Ascending aorta (tissue), 2 donors: ENCODE measurements around the gene BNIP1. TPM values are rescaled to one million over a fixed set of nuclear protein-coding genes. Genes with fewer than 3 reads are reported as not detected.
"Not testable (repeated sequence)": the region's sequence is repeated elsewhere in the genome, so short reads cannot be mapped to it uniquely, and the experiment has no call there.

Experiments
- DNase-seq, 2 donors: peaks; one replicate each; pipeline ENCODE4 v3.0.0-alpha.2; 2019; ENCODE audit warnings: low spot score in 2 of 2
- H3K27ac ChIP-seq, 2 donors: fragments of 200-600 bp; sonication (generic); one replicate each; pipeline ENCODE4 v1.5.1; 2016 to 2017; ENCODE audit warnings: mild to moderate bottlenecking in 1 of 2
- H3K27me3 ChIP-seq: fragments of 200-600 bp; sonication (generic); one replicate; pipeline ENCODE4 v1.5.1; 2017
- H3K36me3 ChIP-seq, 2 donors: fragments of 200-600 bp; sonication (generic); one replicate each; pipeline ENCODE4 v1.5.1; 2016
- H3K4me1 ChIP-seq, 2 donors: fragments of 200-600 bp; sonication (generic); one replicate each; pipeline ENCODE4 v1.5.1; 2016 to 2017; ENCODE audit warnings: mild to moderate bottlenecking in 1 of 2
- H3K4me3 ChIP-seq, 2 donors: fragments of 200-600 bp; sonication (generic); one replicate each; pipeline ENCODE4 v1.5.1; 2016 to 2017; ENCODE audit warnings: mild to moderate bottlenecking in 1 of 2
- H3K9me3 ChIP-seq, 2 donors: fragments of 200-600 bp; sonication (generic); one replicate each; pipeline ENCODE4 v1.5.1; 2016
- intact Hi-C: fragments of 100-400 bp; cut with DNase I; formaldehyde crosslinking; loops from one replicate; pipeline ENCODE4 v1.15.1; 2023
- total RNA-seq: library from RNA; depleted of rRNA; stranded (reverse); fragments of >200 nt; gene quantifications from one replicate; pipeline ENCODE4 v1.1.0, GENCODE V29; 2016
- TF ChIP-seq, protein P1 (sequence below), 3 experiments: fragments of 200-600 bp in 2 of 3; fragments of 450-650 bp in 1 of 3; sonication (generic) in 2 of 3; IDR thresholded peaks; one replicate each; pipeline ENCODE4 v1.5.1; 2016 to 2019; ENCODE audit warnings: antibody characterized with exemption in 3 of 3, mild to moderate bottlenecking in 1 of 3, moderate library complexity in 1 of 3

The BNIP1 gene
- total RNA-seq, 1 donor from 2014 or later, result 11.3 TPM

GRCh38 chr5:173108914-173109313, 35.4 kb upstream of the BNIP1 start:
- Histone ChIP-seq H3K4me1 (no peaks in the 10 kb centered on the region), H3K27ac (no peak overlapping the region), H3K27me3 (no peaks in the 10 kb centered on the region), H3K4me3 (no peak overlapping the region), H3K36me3 (peaks cover 41 to 56% of the 10 kb centered on the region in 2 donors), H3K9me3 (no peaks in the 10 kb centered on the region)
- TF ChIP-seq, protein P1, sequence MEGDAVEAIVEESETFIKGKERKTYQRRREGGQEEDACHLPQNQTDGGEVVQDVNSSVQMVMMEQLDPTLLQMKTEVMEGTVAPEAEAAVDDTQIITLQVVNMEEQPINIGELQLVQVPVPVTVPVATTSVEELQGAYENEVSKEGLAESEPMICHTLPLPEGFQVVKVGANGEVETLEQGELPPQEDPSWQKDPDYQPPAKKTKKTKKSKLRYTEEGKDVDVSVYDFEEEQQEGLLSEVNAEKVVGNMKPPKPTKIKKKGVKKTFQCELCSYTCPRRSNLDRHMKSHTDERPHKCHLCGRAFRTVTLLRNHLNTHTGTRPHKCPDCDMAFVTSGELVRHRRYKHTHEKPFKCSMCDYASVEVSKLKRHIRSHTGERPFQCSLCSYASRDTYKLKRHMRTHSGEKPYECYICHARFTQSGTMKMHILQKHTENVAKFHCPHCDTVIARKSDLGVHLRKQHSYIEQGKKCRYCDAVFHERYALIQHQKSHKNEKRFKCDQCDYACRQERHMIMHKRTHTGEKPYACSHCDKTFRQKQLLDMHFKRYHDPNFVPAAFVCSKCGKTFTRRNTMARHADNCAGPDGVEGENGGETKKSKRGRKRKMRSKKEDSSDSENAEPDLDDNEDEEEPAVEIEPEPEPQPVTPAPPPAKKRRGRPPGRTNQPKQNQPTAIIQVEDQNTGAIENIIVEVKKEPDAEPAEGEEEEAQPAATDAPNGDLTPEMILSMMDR (IDR thresholded peaks at IDR 0.05), result no peak
- intact Hi-C loops, result no loop called here
- DNase-seq, result no peak

DNA sequence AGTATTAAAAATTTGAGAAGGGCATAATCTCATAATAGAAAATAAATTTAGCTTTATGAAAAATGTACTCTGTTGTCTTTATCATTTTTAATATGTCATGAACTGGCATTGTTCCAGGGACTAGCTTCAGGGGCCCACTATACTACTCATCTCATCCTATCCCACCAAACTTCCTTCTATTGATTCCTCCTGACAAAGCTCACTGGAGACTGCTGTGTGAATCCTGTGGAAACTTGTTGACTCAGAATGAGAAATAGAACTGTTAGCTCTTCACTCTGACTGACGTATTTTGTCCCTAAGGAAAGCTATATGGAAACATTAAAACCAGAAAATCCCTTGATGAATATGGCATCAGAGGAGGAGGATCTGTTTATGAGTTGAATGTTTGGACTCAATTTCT, 29.8 kb upstream of the BNIP1 start:
- Histone ChIP-seq H3K27me3 (no peaks in the 10 kb centered on the region), H3K4me3 (no peak overlapping the region), H3K9me3 (peaks cover 0 to 7% of the 10 kb centered on the region in 2 donors), H3K4me1 (no peaks in the 10 kb centered on the region), H3K27ac (no peak overlapping the region), H3K36me3 (peaks cover 47 to 79% of the 10 kb centered on the region in 2 donors)
- TF ChIP-seq, protein P1 (IDR thresholded peaks at IDR 0.05), result no peak
- intact Hi-C loops, result no loop called here
- DNase-seq, result no peak

- peaks cover 24 to 64% of the 10 kb centered on the region in 2 donors for H3K36me3 ChIP-seq
Observed at GRCh38 chr5:173119719-173120118, 24.6 kb upstream of the BNIP1 start.

DNA sequence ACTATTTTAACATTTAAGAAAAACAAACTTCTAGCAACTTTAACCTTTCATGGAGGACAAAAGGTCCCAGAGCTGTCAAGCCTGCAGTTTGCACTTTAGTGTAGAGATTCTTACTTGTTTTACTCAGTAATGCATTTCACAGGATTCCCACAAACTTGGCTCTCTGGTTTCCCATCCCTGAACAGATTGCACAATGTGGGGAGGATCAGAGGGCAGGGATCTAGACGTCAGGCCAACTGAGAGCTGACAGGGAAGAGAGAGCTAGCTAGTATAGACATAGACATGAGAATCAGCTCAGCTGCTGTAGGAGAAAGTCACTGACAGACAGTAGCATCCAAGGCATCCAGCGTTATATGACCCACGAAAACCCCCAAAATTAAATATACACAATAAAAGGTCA, 20.9 kb upstream of the BNIP1 start:
- intact Hi-C loops, result no loop called here
- TF ChIP-seq, protein P1 (IDR thresholded peaks at IDR 0.05), result no peak
- no peaks in the 10 kb centered on the region for H3K27me3 ChIP-seq
- no peak overlapping the region for H3K4me3 ChIP-seq
- DNase-seq, result no peak
- no peak overlapping the region for H3K27ac ChIP-seq
- peaks cover 0 to 16% of the 10 kb centered on the region in 2 donors for H3K9me3 ChIP-seq
- peaks cover 28 to 63% of the 10 kb centered on the region in 2 donors for H3K36me3 ChIP-seq
- no peaks in the 10 kb centered on the region for H3K4me1 ChIP-seq

More at GRCh38 chr5:173119719-173120118, 24.6 kb upstream of the BNIP1 start:
- TF ChIP-seq, protein P1 (IDR thresholded peaks at IDR 0.05), result no peak
- peaks cover 0 to 16% of the 10 kb centered on the region in 2 donors for H3K9me3 ChIP-seq
- H3K27me3 ChIP-seq, result no peaks in the 10 kb centered on the region
- H3K27ac ChIP-seq, result no peak overlapping the region
- intact Hi-C loops, result no loop called here
- H3K4me1 ChIP-seq, result no peaks in the 10 kb centered on the region
- DNase-seq, result no peak
- H3K4me3 ChIP-seq, result no peak overlapping the region

DNA sequence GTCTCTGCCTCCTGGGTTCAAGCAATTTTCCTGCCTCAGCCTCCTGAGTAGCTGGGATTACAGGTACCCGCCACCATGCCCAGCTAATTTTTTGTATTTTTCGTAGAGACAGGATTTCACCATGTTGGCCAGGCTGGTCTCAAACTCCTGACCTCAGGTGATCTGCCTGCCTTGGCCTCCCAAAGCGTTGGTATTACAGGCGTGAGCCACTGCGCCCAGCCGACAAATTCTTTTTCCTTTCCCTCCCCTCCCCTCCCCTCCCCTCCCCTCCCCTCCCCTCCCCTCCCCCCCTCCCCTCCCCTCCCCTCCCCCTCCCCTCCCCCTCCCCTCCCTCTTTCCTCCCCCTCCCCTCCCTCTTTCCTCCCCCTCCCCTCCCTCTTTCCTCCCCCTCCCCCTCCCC, 12.2 kb upstream of the BNIP1 start:
- DNase-seq, H3K27ac ChIP-seq, intact Hi-C loops, H3K9me3 ChIP-seq, H3K4me1 ChIP-seq, H3K4me3 ChIP-seq, H3K27me3 ChIP-seq: not testable (repeated sequence)
- peaks cover 32 to 39% of the 10 kb centered on the region in 2 donors for H3K36me3 ChIP-seq

DNA sequence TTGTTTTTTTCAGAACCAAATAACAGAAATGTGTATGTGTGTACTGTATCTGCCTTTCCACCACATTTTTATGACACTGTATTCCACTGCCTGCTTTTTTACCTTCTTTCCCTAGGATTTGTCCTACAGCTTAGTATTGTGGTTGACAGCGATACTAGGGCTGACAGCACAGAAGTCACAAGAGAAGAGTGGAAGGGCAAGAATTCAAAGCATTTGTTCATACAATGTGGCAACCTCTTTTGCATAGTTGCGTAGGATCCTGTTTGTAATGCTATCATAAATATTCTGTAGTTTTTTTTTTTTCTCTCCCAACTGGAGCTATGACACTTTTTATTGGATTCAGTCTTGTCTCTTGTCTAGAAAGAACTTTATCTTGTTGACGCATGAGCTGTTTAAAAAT, 5.6 kb upstream of the BNIP1 start:
- H3K4me3 ChIP-seq, result no peak overlapping the region
- DNase-seq, result no peak
- H3K9me3 ChIP-seq, result no peaks in the 10 kb centered on the region
- no peaks in the 10 kb centered on the region for H3K4me1 ChIP-seq
- no peaks in the 10 kb centered on the region for H3K27me3 ChIP-seq
- H3K36me3 ChIP-seq, result peaks cover 2 to 12% of the 10 kb centered on the region in 2 donors
- H3K27ac ChIP-seq, result no peak overlapping the region
- intact Hi-C loops, result no loop called here
- TF ChIP-seq, protein P1 (IDR thresholded peaks at IDR 0.05), result no peak
